RPMI8226 (cell line): ENCODE measurements around the gene CADM1.
A peak's percentile ranks its signal among the peaks of the same experiment; 100 is the strongest.

Source experiments
- DNase-seq: peaks from one replicate; pipeline ENCODE4 v3.0.0-alpha.2; 2015

Gene CADM1

GRCh38 chr11:115393950-115394349, 110.3 kb downstream of the CADM1 start:
- DNase-seq, result no peak

GRCh38 chr11:115391598-115391997, 112.6 kb downstream of the CADM1 start:
- no peak for DNase-seq

- DNase-seq, result no peak
Observed at GRCh38 chr11:115391160-115391559, 113.1 kb downstream of the CADM1 start.

- DNase-seq, result peak; percentile 36
Observed at GRCh38 chr11:115390441-115390840, 113.8 kb downstream of the CADM1 start.

GRCh38 chr11:115389790-115390189, 114.4 kb downstream of the CADM1 start:
- DNase-seq, result no peak

- no peak for DNase-seq
Observed at GRCh38 chr11:115385226-115385625, 119.0 kb downstream of the CADM1 start.

GRCh38 chr11:115384236-115384635, 120.0 kb downstream of the CADM1 start:
- DNase-seq, result no peak

GRCh38 chr11:115383431-115383830, 120.8 kb downstream of the CADM1 start:
- no peak for DNase-seq

- DNase-seq, result no peak
Observed at GRCh38 chr11:115379528-115379927, 124.7 kb downstream of the CADM1 start.

GRCh38 chr11:115378557-115378956, 125.7 kb downstream of the CADM1 start:
- DNase-seq, result no peak

GRCh38 chr11:115377882-115378296, 126.3 kb downstream of the CADM1 start:
- DNase-seq, result no peak

GRCh38 chr11:115368616-115369015, 135.6 kb downstream of the CADM1 start:
- DNase-seq, result no peak

GRCh38 chr11:115366826-115367225, 137.4 kb downstream of the CADM1 start:
- no peak for DNase-seq

GRCh38 chr11:115365907-115366306, 138.3 kb downstream of the CADM1 start:
- DNase-seq, result no peak

- DNase-seq, result no peak
Observed at GRCh38 chr11:115364896-115365295, 139.3 kb downstream of the CADM1 start.

GRCh38 chr11:115363921-115364320, 140.3 kb downstream of the CADM1 start:
- DNase-seq, result no peak

GRCh38 chr11:115363426-115363825, 140.8 kb downstream of the CADM1 start:
- DNase-seq, result no peak

- DNase-seq, result no peak
Observed at GRCh38 chr11:115362997-115363396, 141.2 kb downstream of the CADM1 start.

GRCh38 chr11:115361025-115361424, 143.2 kb downstream of the CADM1 start:
- no peak for DNase-seq

- no peak for DNase-seq
Observed at GRCh38 chr11:115360186-115360824, 143.9 kb downstream of the CADM1 start.

- DNase-seq, result no peak
Observed at GRCh38 chr11:115357066-115357465, 147.1 kb downstream of the CADM1 start.

GRCh38 chr11:115352805-115353485, 151.3 kb downstream of the CADM1 start:
- no peak for DNase-seq

GRCh38 chr11:115349335-115350017, 154.7 kb downstream of the CADM1 start:
- no peak for DNase-seq

GRCh38 chr11:115348416-115348815, 155.8 kb downstream of the CADM1 start:
- DNase-seq, result no peak
